Smooth muscle cell (in vitro differentiated cells): ENCODE results near the gene RHBDL1. TPM values are rescaled to one million over a fixed set of nuclear protein-coding genes. Genes with fewer than 3 reads are reported as not detected.

ENCODE experiments used
- DNase-seq: peaks from one replicate; lab custom pipeline; 2025; ENCODE audit not compliant: unreplicated experiment; lab: John Stamatoyannopoulos, UW
- H2AFZ ChIP-seq: fragments of 200-600 bp; sonication (generic); 2 replicates; pipeline ENCODE4 v1.6.0; 2016; ENCODE audit warnings: antibody characterized with exemption, low read depth, mild to moderate bottlenecking
- H3F3A ChIP-seq: fragments of 200-600 bp; sonication (generic); 2 replicates; pipeline ENCODE4 v1.6.0; 2017; ENCODE audit warnings: antibody characterized with exemption, low read depth
- H3K27ac ChIP-seq: fragments of 200-600 bp; sonication (generic); 2 replicates; pipeline ENCODE4 v1.5.1; 2016; ENCODE audit warnings: low read depth, mild to moderate bottlenecking
- H3K27me3 ChIP-seq: fragments of 200-600 bp; sonication (generic); 2 replicates; pipeline ENCODE4 v1.6.1; 2016; ENCODE audit warnings: low read depth, mild to moderate bottlenecking
- H3K36me3 ChIP-seq: fragments of 200-600 bp; sonication (generic); 2 replicates; pipeline ENCODE4 v1.5.1; 2016; ENCODE audit warnings: low read depth
- H3K4me1 ChIP-seq: fragments of 200-600 bp; sonication (generic); 2 replicates; pipeline ENCODE4 v1.5.1; 2016; ENCODE audit warnings: low read depth
- H3K4me2 ChIP-seq: fragments of 200-600 bp; sonication (generic); 2 replicates; pipeline ENCODE4 v1.6.0; 2016; ENCODE audit warnings: mild to moderate bottlenecking
- H3K4me3 ChIP-seq: fragments of 200-600 bp; sonication (generic); 2 replicates; pipeline ENCODE4 v1.5.1; 2016; ENCODE audit warnings: mild to moderate bottlenecking
- H3K79me2 ChIP-seq: fragments of 200-600 bp; sonication (generic); 2 replicates; pipeline ENCODE4 v1.6.0; 2016; ENCODE audit warnings: low read depth, mild to moderate bottlenecking
- H3K9ac ChIP-seq: fragments of 200-600 bp; sonication (generic); 2 replicates; pipeline ENCODE4 v1.6.0; 2016; ENCODE audit warnings: low read depth
- H3K9me3 ChIP-seq: fragments of 200-600 bp; sonication (generic); replicated peaks from 2 replicates; pipeline ENCODE4 v1.5.1; 2016; ENCODE audit warnings: low read depth
- H4K20me1 ChIP-seq: fragments of 200-600 bp; sonication (generic); 2 replicates; pipeline ENCODE4 v1.6.0; 2016; ENCODE audit warnings: low read depth
- CTCF ChIP-seq: fragments of 200-600 bp; sonication (generic); IDR thresholded peaks from 2 replicates; pipeline ENCODE4 v1.5.1; 2017; ENCODE audit warnings: borderline replicate concordance, mild to moderate bottlenecking, antibody characterized with exemption; ENCODE audit not compliant: insufficient read depth, poor library complexity, severe bottlenecking
- WGBS: methylation state at CpG from one replicate; pipeline ENCODE4 v1.1.7; 2016; ENCODE audit warnings: low lambda C conversion rate; 5-methylcytosine and 5-hydroxymethylcytosine counted together
- polyA plus RNA-seq: library from polyadenylated mRNA; unstranded; fragments of >200 nt; fragmentation: Nextera tagmentation; extraction: Ambion mirVana; gene quantifications from 2 replicates; pipeline ENCODE4 v1.2.1, GENCODE V29; 2016
- total RNA-seq: library from RNA; depleted of rRNA; stranded (reverse); fragments of >200 nt; gene quantifications from 2 replicates; pipeline ENCODE4 v1.2.3, GENCODE V29; 2014

Gene RHBDL1
- total and polyA plus RNA-seq, 2 experiments from 2014 or later = 2.7 to 3.7 TPM

- Histone ChIP-seq H2AFZ (no peak overlapping the region), H3K4me3 (no peak overlapping the region), H3K9ac (no peak overlapping the region), H3K36me3 (no peaks in the 10 kb centered on the region), H3K79me2 (peaks cover 14% of the 10 kb centered on the region), H3K4me2 (no peak overlapping the region), H3K4me1 (peaks cover 17% of the 10 kb centered on the region), H4K20me1 (no peaks in the 10 kb centered on the region), H3K27me3 (no peaks in the 10 kb centered on the region), H3F3A (peaks cover 6% of the 10 kb centered on the region), H3K9me3 (no peaks in the 10 kb centered on the region), H3K27ac (no peak overlapping the region)
- 87% methylated on average over 32 of the region's 32 CpGs for WGBS
- DNase-seq = no peak
- TF ChIP-seq CTCF = no peak
Measured at GRCh38 chr16:645852-646678, 29.4 kb upstream of the RHBDL1 start.

- Histone ChIP-seq H2AFZ (no peak overlapping the region), H4K20me1 (no peaks in the 10 kb centered on the region), H3K4me1 (peaks cover 17% of the 10 kb centered on the region), H3K4me3 (no peak overlapping the region), H3K4me2 (no peak overlapping the region), H3F3A (peaks cover 6% of the 10 kb centered on the region), H3K27ac (no peak overlapping the region), H3K79me2 (peaks cover 14% of the 10 kb centered on the region), H3K9ac (no peak overlapping the region), H3K9me3 (no peaks in the 10 kb centered on the region), H3K27me3 (no peaks in the 10 kb centered on the region), H3K36me3 (no peaks in the 10 kb centered on the region)
- no peak for TF ChIP-seq CTCF
- DNase-seq = no peak
- 96% methylated on average over 22 of the region's 22 CpGs for WGBS
Measured at GRCh38 chr16:646679-647172, 28.7 kb upstream of the RHBDL1 start.

DNA sequence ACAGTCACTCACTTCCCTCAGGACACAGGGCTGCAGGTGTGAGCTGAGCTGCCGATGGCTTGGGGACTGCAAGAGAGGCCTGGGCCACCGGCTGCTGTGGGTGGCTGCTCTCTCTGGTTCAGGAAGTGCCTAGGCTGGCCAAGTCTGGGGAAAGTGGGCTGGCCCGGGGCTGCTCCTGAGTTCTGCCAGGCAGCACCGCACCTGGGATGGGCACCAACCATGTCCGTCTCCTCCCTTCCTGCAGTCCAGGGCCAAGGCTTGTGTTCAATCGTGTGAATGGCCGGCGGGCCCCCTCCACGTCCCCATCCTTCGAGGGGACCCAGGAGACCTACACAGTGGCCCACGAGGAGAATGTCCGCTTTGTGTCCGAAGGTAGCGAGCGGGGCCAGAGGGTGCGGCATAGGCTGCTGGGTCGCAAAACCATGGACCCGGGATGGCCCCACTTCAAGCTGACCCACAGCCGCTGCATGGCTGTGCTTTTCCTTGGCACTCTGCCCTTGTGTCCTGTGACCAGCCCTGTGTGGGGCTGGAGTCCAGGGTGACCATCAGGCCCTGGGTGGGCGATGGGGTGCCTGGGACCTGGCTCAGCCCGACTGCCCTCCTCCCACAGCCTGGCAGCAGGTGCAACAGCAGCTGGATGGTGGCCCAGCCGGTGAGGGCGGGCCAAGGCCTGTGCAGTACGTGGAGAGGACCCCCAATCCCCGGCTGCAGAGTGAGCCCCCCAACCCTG lies 28.1 kb upstream of the RHBDL1 start:
- Histone ChIP-seq H2AFZ (no peak overlapping the region), H3K9me3 (no peaks in the 10 kb centered on the region), H4K20me1 (no peaks in the 10 kb centered on the region), H3K27ac (no peak overlapping the region), H3K9ac (no peak overlapping the region), H3K4me1 (peaks cover 16% of the 10 kb centered on the region), H3F3A (peaks cover 6% of the 10 kb centered on the region), H3K4me2 (peak overlapping the region; percentile 100), H3K36me3 (no peaks in the 10 kb centered on the region), H3K79me2 (peaks cover 14% of the 10 kb centered on the region), H3K27me3 (no peaks in the 10 kb centered on the region), H3K4me3 (no peak overlapping the region)
- DNase-seq = no peak
- TF ChIP-seq CTCF = no peak
- 93% methylated on average over 25 of the region's 25 CpGs for WGBS
